Measurements from ENCODE around the gene LAPTM4A. TPM values are rescaled to one million over a fixed set of nuclear protein-coding genes. Genes with fewer than 3 reads are reported as not detected.

LAPTM4A gene
- total RNA-seq, 1 donor from 2014 or later, result 74.4 TPM

DNA sequence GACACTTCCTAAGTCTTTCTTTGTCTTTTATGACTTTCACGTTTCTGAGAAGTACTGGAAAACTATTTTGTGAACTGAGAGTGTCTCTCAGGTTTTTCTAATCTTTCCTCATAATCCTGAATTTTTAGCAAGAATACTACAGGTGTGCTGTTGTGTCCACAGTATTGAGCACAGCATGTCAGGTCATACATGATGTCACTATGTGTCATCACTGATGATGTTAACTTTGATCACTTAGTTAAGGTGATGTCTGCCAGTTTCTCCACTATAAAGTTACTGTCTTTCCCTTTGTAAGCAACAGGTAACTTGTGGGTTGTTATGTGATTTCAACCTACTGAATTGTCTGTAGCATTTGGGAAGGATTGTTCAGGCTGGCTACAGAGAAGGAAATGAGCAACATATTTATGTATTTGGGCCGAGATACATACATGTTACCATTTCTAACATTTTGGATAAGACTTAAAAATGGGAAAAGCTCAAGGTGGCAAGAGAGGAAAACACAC is 50.0 kb downstream of the LAPTM4A start:
- TF ChIP-seq, protein P1, sequence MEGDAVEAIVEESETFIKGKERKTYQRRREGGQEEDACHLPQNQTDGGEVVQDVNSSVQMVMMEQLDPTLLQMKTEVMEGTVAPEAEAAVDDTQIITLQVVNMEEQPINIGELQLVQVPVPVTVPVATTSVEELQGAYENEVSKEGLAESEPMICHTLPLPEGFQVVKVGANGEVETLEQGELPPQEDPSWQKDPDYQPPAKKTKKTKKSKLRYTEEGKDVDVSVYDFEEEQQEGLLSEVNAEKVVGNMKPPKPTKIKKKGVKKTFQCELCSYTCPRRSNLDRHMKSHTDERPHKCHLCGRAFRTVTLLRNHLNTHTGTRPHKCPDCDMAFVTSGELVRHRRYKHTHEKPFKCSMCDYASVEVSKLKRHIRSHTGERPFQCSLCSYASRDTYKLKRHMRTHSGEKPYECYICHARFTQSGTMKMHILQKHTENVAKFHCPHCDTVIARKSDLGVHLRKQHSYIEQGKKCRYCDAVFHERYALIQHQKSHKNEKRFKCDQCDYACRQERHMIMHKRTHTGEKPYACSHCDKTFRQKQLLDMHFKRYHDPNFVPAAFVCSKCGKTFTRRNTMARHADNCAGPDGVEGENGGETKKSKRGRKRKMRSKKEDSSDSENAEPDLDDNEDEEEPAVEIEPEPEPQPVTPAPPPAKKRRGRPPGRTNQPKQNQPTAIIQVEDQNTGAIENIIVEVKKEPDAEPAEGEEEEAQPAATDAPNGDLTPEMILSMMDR (conservative IDR thresholded peaks at IDR 0.05), result no peak
- Mint-ChIP-seq H3K27me3 (ENCODE audit: low read depth) (no peaks in the 10 kb centered on the region), H3K4me3 (no peak overlapping the region), H3K36me3 (ENCODE audit: low read depth) (no peaks in the 10 kb centered on the region), H3K27ac (ENCODE audit: unreplicated experiment) (no peak overlapping the region), H3K4me1 (no peaks in the 10 kb centered on the region), H3K9me3 (no peaks in the 10 kb centered on the region)
- DNase-seq (ENCODE audit: low read depth, low spot score), result no peak

DNA sequence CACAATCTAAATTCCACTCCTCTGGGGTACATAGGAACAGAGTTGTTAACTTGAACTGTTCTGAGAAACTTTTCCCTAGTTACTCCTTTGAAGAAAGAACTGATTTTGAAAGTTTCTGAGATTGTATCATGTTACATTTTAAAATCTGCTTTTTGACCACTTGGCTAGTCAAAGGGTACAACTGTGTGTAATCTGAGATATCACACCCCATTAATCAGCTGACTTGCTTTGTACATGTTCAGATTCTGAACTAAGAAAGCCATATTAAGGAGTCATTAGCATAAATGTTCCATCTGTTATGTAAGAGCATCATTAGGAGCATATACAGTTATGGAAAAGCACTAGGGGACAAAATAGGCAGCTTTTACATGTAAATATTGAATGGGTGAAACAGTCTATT is 57.7 kb downstream of the LAPTM4A start:
- no peak overlapping the region for H3K27ac Mint-ChIP-seq (ENCODE audit: unreplicated experiment)
- H3K4me1 Mint-ChIP-seq, result peaks cover 20% of the 10 kb centered on the region
- peaks cover 17% of the 10 kb centered on the region for H3K27me3 Mint-ChIP-seq (ENCODE audit: low read depth)
- no peaks in the 10 kb centered on the region for H3K36me3 Mint-ChIP-seq (ENCODE audit: low read depth)
- no peaks in the 10 kb centered on the region for H3K9me3 Mint-ChIP-seq
- H3K4me3 Mint-ChIP-seq, result no peak overlapping the region
- DNase-seq (ENCODE audit: low read depth, low spot score), result no peak
- TF ChIP-seq, protein P1 (conservative IDR thresholded peaks at IDR 0.05), result no peak

GRCh38 chr2:19991895-19992294 is 59.5 kb downstream of the LAPTM4A start:
- H3K27me3 Mint-ChIP-seq (ENCODE audit: low read depth), result peaks cover 17% of the 10 kb centered on the region
- no peak overlapping the region for H3K4me3 Mint-ChIP-seq
- H3K27ac Mint-ChIP-seq (ENCODE audit: unreplicated experiment), result no peak overlapping the region
- H3K4me1 Mint-ChIP-seq, result peaks cover 33% of the 10 kb centered on the region
- peaks cover 5% of the 10 kb centered on the region for H3K36me3 Mint-ChIP-seq (ENCODE audit: low read depth)
- no peak for DNase-seq (ENCODE audit: low read depth, low spot score)
- H3K9me3 Mint-ChIP-seq, result no peaks in the 10 kb centered on the region
- TF ChIP-seq, protein P1 (conservative IDR thresholded peaks at IDR 0.05), result no peak

GRCh38 chr2:19990416-19990728 is 61.1 kb downstream of the LAPTM4A start:
- TF ChIP-seq, protein P1 (conservative IDR thresholded peaks at IDR 0.05), result no peak
- Mint-ChIP-seq H3K36me3 (ENCODE audit: low read depth) (peaks cover 12% of the 10 kb centered on the region), H3K4me1 (peaks cover 38% of the 10 kb centered on the region), H3K27ac (ENCODE audit: unreplicated experiment) (no peak overlapping the region), H3K4me3 (peak overlapping the region; percentile 93), H3K27me3 (ENCODE audit: low read depth) (peaks cover 17% of the 10 kb centered on the region), H3K9me3 (no peaks in the 10 kb centered on the region)
- DNase-seq (ENCODE audit: low read depth, low spot score), result no peak

DNA sequence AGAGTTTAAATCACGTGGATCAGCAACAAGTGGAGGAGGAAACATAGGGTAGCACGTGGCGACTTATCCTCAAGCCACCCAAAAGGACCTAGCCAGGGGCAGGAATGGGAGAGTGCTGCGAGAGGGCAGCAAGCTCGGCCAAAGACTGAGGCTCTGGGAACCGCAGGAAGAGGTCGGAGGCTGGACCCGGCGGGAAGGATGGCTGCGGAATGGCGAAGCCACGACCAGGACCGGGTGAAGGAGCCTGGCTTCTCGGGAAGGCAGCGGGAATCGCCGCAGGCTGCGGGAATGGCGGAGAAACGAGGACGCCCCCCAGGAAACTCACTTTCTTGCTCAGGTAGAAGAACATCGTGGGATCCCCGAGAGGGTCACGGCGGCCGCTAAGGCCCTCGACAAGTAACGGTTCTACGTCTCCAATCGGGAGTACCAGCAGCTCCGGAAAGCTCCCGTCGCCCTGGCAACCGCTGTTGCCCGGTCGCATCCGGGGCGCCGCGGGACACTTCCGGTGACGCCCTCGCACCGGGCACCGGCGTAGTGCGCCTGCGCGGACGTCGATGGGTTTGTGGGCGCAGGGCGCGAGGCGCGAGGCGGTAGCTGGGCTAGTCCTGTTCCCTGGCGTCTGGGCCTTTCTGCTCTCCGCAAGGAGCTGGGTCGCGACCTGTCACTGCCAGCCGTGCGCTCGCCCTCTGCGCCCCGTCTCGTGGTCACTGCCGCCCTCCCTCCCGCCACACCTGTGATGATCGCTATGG is 61.6 kb downstream of the LAPTM4A start, which contains the start of gene WDR35:
WDR35 (minus strand) TSS at position 439 of the 749 bp plus-strand sequence; CDS start at position 349, 90 bp downstream.
- Mint-ChIP-seq H3K9me3 (no peaks in the 10 kb centered on the region), H3K27me3 (ENCODE audit: low read depth) (peaks cover 17% of the 10 kb centered on the region), H3K4me1 (peaks cover 38% of the 10 kb centered on the region), H3K36me3 (ENCODE audit: low read depth) (peaks cover 12% of the 10 kb centered on the region), H3K4me3 (peak within 1 kb of the TSS; percentile 93), H3K27ac (ENCODE audit: unreplicated experiment) (peak within 1 kb of the TSS; percentile 84)
- TF ChIP-seq, protein P1 (conservative IDR thresholded peaks at IDR 0.05), result no peak
- DNase-seq (ENCODE audit: low read depth, low spot score), result peak; percentile 93

Measured in neural crest cell (in vitro differentiated cells).